Subcutaneous abdominal adipose tissue (tissue), 5 donors: ENCODE data around the gene THADA.

ENCODE experiments used
- H3K27ac ChIP-seq: one replicate; pipeline ENCODE4 v1.7.0; 2013; ENCODE audit warnings: low read depth, mild to moderate bottlenecking, inconsistent platforms, low read length, moderate library complexity
- H3K27me3 ChIP-seq, 5 donors: one replicate each; pipeline ENCODE4 v1.7.0; 2013; ENCODE audit warnings: low read length in 5 of 5, inconsistent platforms in 1 of 5; ENCODE audit not compliant: control insufficient read depth in 5 of 5, insufficient read depth in 4 of 5
- H3K36me3 ChIP-seq, 5 donors: one replicate each; pipeline ENCODE4 v1.7.0; 2013; ENCODE audit warnings: low read length in 5 of 5; ENCODE audit not compliant: control insufficient read depth in 5 of 5, insufficient read depth in 5 of 5
- H3K4me1 ChIP-seq, 5 donors: one replicate each; pipeline ENCODE4 v1.7.0; 2013; ENCODE audit warnings: low read length in 5 of 5, mild to moderate bottlenecking in 3 of 5, moderate library complexity in 1 of 5; ENCODE audit not compliant: control insufficient read depth in 5 of 5, insufficient read depth in 5 of 5
- H3K4me3 ChIP-seq, 5 donors: one replicate each; pipeline ENCODE4 v1.7.0; 2013; ENCODE audit warnings: low read length in 5 of 5, low read depth in 1 of 5
- H3K9ac ChIP-seq, 5 donors: one replicate each; pipeline ENCODE4 v1.7.0; 2013; ENCODE audit warnings: low read length in 5 of 5, mild to moderate bottlenecking in 4 of 5, moderate library complexity in 3 of 5
- H3K9me3 ChIP-seq, 5 donors: one replicate each; pipeline ENCODE4 v1.7.0; 2013; ENCODE audit warnings: low read length in 5 of 5; ENCODE audit not compliant: control insufficient read depth in 5 of 5
- donor health status: healthy.
- donor health status: healthy.
- donor health status: healthy.
- donor health status: healthy.
- donor health status: healthy.

Gene THADA

GRCh38 chr2:43572244-43572643 is 23.6 kb downstream of the THADA start:
- Histone ChIP-seq H3K9ac (no peak overlapping the region), H3K9me3 (no peaks in the 10 kb centered on the region), H3K4me3 (no peak overlapping the region), H3K36me3 (peaks cover 35 to 66% (median 49%) of the 10 kb centered on the region in 5 donors), H3K27ac (no peak overlapping the region), H3K27me3 (no peaks in the 10 kb centered on the region), H3K4me1 (peaks cover 0 to 3% (median 0%) of the 10 kb centered on the region in 5 donors)

- Histone ChIP-seq H3K4me1 (no peaks in the 10 kb centered on the region), H3K36me3 (peaks cover 30 to 53% (median 38%) of the 10 kb centered on the region in 5 donors), H3K9me3 (no peaks in the 10 kb centered on the region), H3K9ac (no peak overlapping the region), H3K27ac (no peak overlapping the region), H3K4me3 (no peak overlapping the region), H3K27me3 (no peaks in the 10 kb centered on the region)
Measured at GRCh38 chr2:43569921-43570320, 25.9 kb downstream of the THADA start.

GRCh38 chr2:43568228-43568627 is 27.6 kb downstream of the THADA start:
- Histone ChIP-seq H3K27ac (no peak overlapping the region), H3K27me3 (no peaks in the 10 kb centered on the region), H3K9ac (no peak overlapping the region), H3K9me3 (no peaks in the 10 kb centered on the region), H3K4me1 (no peaks in the 10 kb centered on the region), H3K36me3 (peaks cover 27 to 50% (median 34%) of the 10 kb centered on the region in 5 donors), H3K4me3 (no peak overlapping the region)

GRCh38 chr2:43566461-43566729 is 29.4 kb downstream of the THADA start:
- Histone ChIP-seq H3K4me3 (no peak overlapping the region), H3K27ac (no peak overlapping the region), H3K9me3 (no peaks in the 10 kb centered on the region), H3K4me1 (no peaks in the 10 kb centered on the region), H3K9ac (no peak overlapping the region), H3K36me3 (peaks cover 16 to 36% (median 21%) of the 10 kb centered on the region in 5 donors), H3K27me3 (no peaks in the 10 kb centered on the region)

- Histone ChIP-seq H3K9me3 (no peaks in the 10 kb centered on the region), H3K9ac (no peak overlapping the region), H3K27me3 (no peaks in the 10 kb centered on the region), H3K4me3 (no peak overlapping the region), H3K36me3 (peaks cover 13 to 29% (median 19%) of the 10 kb centered on the region in 5 donors), H3K27ac (no peak overlapping the region), H3K4me1 (no peaks in the 10 kb centered on the region)
Measured at GRCh38 chr2:43563679-43564078, 32.2 kb downstream of the THADA start.

GRCh38 chr2:43560231-43560547 is 35.6 kb downstream of the THADA start:
- Histone ChIP-seq H3K27me3 (no peaks in the 10 kb centered on the region), H3K4me3 (no peak overlapping the region), H3K27ac (no peak overlapping the region), H3K9ac (no peak overlapping the region), H3K9me3 (no peaks in the 10 kb centered on the region), H3K36me3 (peaks cover 23 to 46% (median 35%) of the 10 kb centered on the region in 5 donors), H3K4me1 (no peaks in the 10 kb centered on the region)

- Histone ChIP-seq H3K4me3 (no peak overlapping the region), H3K36me3 (peaks cover 23 to 45% (median 37%) of the 10 kb centered on the region in 5 donors), H3K27me3 (no peaks in the 10 kb centered on the region), H3K9ac (no peak overlapping the region), H3K27ac (no peak overlapping the region), H3K4me1 (no peaks in the 10 kb centered on the region), H3K9me3 (no peaks in the 10 kb centered on the region)
Measured at GRCh38 chr2:43559391-43560230, 36.2 kb downstream of the THADA start.

GRCh38 chr2:43557196-43557595 is 38.6 kb downstream of the THADA start:
- Histone ChIP-seq H3K4me1 (no peaks in the 10 kb centered on the region), H3K9me3 (no peaks in the 10 kb centered on the region), H3K36me3 (peaks cover 30 to 47% (median 34%) of the 10 kb centered on the region in 5 donors), H3K27me3 (no peaks in the 10 kb centered on the region), H3K4me3 (no peak overlapping the region), H3K27ac (no peak overlapping the region), H3K9ac (no peak overlapping the region)

GRCh38 chr2:43556256-43556655 is 39.6 kb downstream of the THADA start:
- Histone ChIP-seq H3K27ac (no peak overlapping the region), H3K4me1 (no peaks in the 10 kb centered on the region), H3K27me3 (no peaks in the 10 kb centered on the region), H3K36me3 (peaks cover 32 to 50% (median 43%) of the 10 kb centered on the region in 5 donors), H3K9me3 (no peaks in the 10 kb centered on the region), H3K4me3 (no peak overlapping the region), H3K9ac (no peak overlapping the region)

GRCh38 chr2:43553341-43553855 is 42.4 kb downstream of the THADA start:
- H3K9ac ChIP-seq = no peak overlapping the region
- no peaks in the 10 kb centered on the region for H3K9me3 ChIP-seq
- no peak overlapping the region for H3K27ac ChIP-seq
- no peak overlapping the region for H3K4me3 ChIP-seq
- no peaks in the 10 kb centered on the region for H3K4me1 ChIP-seq
- H3K36me3 ChIP-seq = peaks cover 21 to 41% (median 36%) of the 10 kb centered on the region in 5 donors
- no peaks in the 10 kb centered on the region for H3K27me3 ChIP-seq
